ENCODE measurements around the gene DUSP6.
A peak's percentile ranks its signal among the peaks of the same experiment; 100 is the strongest.

The DUSP6 gene

GRCh38 chr12:89352492-89353187, at the start of gene DUSP6:
TSS of gene DUSP6 (minus strand) at chr12:89352501. CDS start at chr12:89352039, 462 bp downstream.
- peak; percentile 70 to 88 for DNase-seq (ENCODE audit: low read depth in 1 of 2, low spot score in 1 of 2)

- no peak for DNase-seq (ENCODE audit: low read depth in 1 of 2, low spot score in 1 of 2)
Observed at GRCh38 chr12:89401433-89402058, 49.2 kb upstream of the DUSP6 start.

- no peak for DNase-seq (ENCODE audit: low read depth in 1 of 2, low spot score in 1 of 2)
Observed at GRCh38 chr12:89400415-89400814, 48.1 kb upstream of the DUSP6 start.

DNA sequence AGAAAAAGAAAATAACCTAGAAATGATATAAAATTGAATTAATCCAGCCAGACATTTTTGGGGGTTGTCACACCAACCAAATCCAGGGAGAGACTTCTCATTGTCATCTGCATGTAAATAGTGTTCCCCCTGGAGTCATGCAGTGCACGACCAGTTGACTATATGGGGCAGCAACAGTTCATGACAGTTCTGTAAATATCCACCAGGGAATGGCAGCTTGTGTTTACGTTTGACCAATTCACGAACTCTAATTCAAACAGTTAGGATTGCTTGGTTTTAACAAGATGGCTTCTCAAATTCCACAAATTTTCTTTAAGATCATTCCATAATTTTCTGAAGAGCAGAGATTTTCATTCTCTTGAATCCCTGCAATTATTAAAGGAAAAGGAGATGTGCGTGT, 43.4 kb upstream of the DUSP6 start:
- no peak for DNase-seq (ENCODE audit: low read depth in 1 of 2, low spot score in 1 of 2)

DNA sequence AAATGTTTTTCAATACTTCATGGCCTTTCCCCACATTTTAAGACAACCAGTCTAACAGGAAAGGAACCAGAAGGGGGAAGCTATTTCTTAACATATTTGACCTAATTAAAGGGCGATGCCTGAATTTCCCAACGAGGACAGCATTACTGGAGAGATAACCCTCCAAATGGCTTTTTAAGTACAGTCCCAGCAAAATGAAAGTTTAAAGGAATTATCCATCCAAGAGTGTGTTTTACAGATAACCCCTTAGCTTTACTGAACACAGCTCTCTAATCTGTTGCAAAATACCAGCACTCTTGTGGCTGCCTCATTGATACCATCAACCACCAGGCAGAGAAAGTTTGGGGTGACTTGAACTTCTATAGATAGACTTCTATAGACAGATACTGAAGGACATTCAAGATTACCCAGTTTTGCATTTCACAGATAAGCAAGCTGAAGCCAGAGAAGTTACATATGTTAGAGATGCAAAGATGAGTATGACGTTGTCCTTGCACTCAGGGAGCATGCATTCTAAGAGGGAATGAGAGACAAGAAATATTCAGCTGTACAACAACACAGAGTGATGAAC, 41.3 kb upstream of the DUSP6 start:
- no peak for DNase-seq (ENCODE audit: low read depth in 1 of 2, low spot score in 1 of 2)

- DNase-seq (ENCODE audit: low read depth in 1 of 2, low spot score in 1 of 2) = no peak
Observed at GRCh38 chr12:89392391-89392790, 40.1 kb upstream of the DUSP6 start.

DNA sequence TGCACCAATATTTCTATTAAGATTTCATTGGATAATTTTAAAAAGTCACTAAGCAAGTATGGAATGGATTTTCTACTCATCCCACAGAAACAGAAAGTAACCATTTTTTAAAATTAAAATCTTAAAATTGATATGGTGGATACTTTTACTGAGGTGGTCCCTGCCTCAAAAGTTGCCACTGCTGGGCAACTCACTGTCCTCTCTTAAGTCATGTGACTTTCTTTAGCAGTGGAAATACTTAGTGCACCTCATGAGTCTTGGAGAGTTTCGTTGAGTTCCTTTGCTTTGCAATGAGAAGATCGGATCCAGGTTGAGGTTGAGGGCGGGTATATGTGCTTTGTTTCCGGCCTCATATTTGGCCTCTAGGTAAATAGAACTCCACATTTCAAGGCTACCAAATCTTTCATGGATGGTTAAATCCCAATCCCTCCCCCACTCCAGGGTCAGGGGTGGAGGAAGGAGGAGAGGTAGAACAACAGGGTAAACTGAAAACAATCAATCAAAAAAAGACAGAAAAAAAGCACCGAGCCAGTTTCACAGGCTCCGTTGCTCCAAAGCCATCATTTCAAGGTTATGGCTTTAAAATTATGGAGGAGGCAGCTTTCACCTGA, 39.5 kb upstream of the DUSP6 start:
- DNase-seq (ENCODE audit: low read depth in 1 of 2, low spot score in 1 of 2) = no peak

DNA sequence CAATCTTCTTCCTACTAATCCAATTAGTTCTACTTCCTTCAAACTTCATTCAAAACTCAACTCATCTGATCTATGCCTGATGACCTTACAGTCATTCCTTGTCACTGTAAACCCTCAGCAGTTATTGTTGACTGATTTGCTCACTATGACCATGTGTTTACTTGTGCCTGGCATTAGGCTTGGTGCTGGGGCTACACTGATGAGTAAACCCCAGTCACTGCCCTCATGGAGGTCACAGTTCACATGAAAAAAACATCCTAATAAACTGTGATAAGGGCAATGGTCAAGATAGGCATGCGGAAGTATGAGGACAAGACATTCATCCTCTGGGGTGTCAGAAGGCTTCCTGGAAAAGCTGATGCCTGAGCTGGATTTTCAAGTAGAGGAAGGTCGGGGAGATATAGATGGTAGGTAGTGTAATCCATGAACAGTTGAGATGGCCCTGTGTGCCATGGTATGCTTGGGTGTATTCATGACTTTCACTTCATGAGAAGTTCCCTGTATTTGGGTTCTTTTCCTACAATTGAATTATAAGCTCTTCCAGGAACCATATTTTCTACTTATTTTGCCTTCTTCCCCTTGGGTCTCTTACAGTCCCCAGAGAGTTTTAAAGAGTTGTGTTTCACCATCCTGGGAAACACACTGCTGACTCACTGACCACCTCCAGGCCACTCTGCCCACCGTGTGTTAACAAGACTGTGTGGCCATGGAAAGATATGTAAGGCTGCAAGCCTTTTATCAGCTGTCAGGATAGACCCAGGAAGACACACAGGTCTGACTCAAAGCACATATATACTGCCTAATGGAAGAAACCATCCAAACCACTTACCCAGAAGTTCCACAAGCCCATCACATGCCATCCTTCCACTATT, 38.7 kb upstream of the DUSP6 start:
- DNase-seq (ENCODE audit: low read depth in 1 of 2, low spot score in 1 of 2) = no peak

DNA sequence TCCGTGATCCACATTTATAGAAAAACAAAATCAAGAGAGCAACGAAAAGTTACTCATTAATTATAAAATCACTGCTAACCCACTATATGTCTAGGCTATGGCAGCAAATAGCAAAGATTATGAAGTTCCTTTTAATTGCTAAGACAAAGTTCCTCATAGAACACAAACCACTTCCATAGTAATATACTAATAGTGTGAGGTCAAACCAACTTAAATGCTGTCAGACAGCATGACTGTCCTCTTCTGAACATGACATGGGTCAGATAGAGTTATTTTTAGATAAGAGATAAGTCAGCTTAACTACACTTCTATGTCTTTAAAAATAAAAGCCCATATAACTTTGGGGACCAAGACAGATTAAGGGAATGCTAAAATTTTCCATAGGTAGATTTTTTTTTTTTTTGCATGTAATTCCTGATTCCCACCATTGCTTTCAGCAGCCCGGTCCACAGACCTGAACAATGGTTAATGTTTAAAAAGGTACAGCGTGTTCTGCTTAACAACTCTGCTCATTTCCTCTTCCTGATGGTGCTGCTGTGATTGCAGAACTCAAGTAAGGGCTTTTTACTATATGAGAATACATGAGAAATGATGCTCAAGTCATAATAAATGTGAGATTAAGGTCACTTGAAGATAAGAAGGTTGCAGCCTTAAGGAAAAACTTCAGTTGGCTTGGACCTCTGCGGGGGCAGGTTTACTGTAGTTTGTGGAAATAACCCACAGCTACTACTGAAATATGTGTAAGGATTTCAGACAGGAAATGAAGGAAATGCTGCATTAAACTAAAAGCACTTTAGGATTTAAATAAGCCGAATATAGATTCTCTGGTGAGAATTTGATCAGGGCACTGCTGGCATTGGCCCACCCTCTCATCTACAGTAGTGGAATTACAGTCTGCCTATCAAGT, 37.7 kb upstream of the DUSP6 start:
- DNase-seq (ENCODE audit: low read depth in 1 of 2, low spot score in 1 of 2) = no peak

- DNase-seq (ENCODE audit: low read depth in 1 of 2, low spot score in 1 of 2) = no peak
Observed at GRCh38 chr12:89386138-89386537, 33.8 kb upstream of the DUSP6 start.

DNA sequence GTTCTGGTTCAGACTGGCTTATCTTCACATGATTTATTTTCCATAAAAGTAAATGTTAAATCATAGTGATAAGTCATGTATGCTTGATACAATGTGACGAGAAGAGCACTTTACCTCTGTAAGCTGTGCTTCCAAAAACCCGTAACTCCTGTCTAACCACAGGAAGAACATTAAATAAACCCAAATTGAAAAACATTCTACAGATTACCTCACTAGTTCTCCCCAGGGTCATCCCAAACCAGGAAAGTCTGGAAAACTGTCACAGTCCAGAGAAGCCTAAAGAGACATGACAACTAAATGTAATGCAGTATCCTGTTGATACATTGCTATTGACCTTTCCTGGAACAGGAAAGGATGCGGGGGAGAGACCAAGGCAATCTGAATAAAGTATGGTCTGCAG, 32.5 kb upstream of the DUSP6 start:
- no peak for DNase-seq (ENCODE audit: low read depth in 1 of 2, low spot score in 1 of 2)

GRCh38 chr12:89384050-89384758, 31.9 kb upstream of the DUSP6 start:
- no peak for DNase-seq (ENCODE audit: low read depth in 1 of 2, low spot score in 1 of 2)

DNA sequence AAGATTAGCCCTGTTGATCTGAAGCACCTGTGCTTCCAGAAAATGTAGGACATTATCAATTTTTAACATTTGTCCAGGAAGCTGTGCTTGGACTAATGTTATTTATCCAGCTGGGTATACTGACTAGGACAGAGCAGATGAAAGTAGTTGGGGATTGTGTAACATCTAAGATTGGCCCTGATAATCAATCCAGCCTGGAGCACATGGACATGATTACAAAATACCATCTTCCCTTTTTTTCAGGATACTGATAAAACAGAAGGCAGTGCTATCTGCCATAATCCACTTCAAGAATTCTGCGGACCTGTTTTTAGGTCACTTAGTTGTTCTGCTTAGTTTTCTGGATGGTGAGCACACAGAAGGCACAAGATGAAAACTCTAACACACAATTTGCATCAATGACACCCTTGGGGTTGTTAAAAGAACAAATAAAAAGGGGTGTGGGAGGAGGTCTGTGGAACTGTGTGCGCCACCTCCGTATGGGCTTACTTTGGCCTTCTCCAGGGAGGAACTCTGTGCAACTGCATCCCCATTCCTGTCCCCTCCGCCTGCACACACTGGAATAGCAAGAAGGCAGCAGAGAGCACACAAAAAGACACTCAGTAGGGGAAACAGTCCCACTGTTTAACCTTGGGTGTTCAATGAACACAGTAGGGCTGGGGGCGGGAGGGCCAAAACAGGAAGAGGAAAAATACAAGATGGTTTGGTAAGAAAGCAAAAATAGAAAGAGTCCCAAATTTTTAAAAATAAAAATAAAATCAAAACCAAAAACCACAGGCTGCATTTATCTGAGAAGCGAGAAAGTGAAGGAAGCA, 31.1 kb upstream of the DUSP6 start:
- DNase-seq (ENCODE audit: low read depth in 1 of 2, low spot score in 1 of 2) = no peak

DNA sequence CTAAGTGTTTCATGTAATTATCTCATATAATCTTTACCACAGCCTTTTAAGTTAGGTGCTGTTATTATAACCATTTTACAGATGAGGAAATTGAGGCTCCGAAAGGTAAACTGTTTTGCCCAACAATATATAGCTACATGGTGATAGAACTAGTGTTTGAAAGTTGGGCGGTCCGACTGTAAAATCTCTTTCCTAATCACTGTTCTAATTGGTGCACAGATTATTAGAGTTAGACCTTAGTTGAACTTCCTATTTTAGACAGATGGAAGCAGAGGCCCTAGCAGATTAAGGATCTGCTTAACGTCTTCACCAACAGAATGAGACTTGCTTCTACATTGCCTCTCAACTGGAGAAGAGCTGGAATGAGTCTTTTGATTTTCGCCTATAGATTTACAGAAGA, 30.0 kb upstream of the DUSP6 start:
- no peak for DNase-seq (ENCODE audit: low read depth in 1 of 2, low spot score in 1 of 2)

- DNase-seq (ENCODE audit: low read depth in 1 of 2, low spot score in 1 of 2) = no peak
Observed at GRCh38 chr12:89379839-89380467, 27.7 kb upstream of the DUSP6 start.

DNA sequence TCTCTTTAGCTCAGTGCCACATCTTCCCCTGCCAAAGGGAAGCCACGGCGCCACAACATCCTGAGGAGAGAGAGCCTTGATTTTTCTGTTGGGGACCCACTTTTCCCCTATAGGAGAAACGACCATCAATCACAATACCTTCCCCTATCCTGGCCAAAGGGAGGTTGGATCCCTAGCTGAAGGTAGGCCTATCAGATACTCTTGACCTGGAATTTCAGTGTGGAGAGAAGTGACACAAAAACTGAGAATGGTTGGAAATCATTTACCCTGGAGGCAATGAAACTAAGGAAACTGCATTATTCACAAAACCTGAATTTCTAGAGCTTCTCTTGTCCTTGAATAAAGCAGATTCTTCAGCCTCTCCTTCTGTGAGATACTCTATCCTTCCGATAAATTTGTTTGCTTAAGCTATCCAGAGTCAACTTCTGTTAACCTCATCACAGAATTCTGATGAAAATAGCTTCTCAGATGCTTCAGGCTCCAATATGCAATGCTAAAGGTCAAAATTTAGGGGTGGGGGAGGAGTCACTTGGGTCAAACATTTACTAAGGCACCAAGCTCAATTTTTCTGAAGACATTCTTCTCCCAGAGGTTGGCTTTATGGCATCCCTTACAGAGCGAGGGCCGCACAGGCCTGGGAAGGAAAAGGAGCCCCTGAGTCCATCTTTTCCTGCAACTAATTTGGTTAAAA, 27.0 kb upstream of the DUSP6 start:
- no peak for DNase-seq (ENCODE audit: low read depth in 1 of 2, low spot score in 1 of 2)

GRCh38 chr12:89376844-89377243, 24.5 kb upstream of the DUSP6 start:
- DNase-seq (ENCODE audit: low read depth in 1 of 2, low spot score in 1 of 2) = no peak

- no peak for DNase-seq (ENCODE audit: low read depth in 1 of 2, low spot score in 1 of 2)
Observed at GRCh38 chr12:89376202-89376529, 23.9 kb upstream of the DUSP6 start.

Measured in activated CD4-positive, alpha-beta T cell treated with anti-CD3 and anti-CD28 coated beads, Interleukin-2, amount 50 U/mL, for 24 hours (primary cell).